ENCODE measurements around the gene KSR2.

The KSR2 gene

DNA sequence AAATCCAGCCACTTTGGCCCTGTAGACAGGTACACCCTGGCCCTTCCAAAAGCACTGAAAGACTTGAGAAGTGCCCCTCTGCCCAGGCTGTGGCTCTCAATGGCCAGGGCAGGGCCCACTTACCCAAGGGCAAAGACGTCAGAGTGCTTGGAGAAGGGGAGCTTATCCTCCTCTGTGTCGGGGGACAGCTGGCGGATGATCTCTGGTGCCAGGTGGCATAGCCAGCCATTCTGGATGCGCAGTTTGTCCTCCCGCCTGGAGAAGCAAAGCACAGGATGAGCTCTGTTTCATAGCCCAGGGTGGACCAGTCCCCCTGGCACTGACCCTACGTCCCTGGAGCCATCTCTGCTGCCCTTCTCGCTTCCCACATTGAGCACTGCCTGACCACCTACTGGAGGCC lies 492.4 kb downstream of the KSR2 start:
- H3K4me3 ChIP-seq (ENCODE audit: low read length), result no peak overlapping the region
- H3K4me2 ChIP-seq (ENCODE audit: low read length), result no peak overlapping the region
- TF ChIP-seq, protein P1, sequence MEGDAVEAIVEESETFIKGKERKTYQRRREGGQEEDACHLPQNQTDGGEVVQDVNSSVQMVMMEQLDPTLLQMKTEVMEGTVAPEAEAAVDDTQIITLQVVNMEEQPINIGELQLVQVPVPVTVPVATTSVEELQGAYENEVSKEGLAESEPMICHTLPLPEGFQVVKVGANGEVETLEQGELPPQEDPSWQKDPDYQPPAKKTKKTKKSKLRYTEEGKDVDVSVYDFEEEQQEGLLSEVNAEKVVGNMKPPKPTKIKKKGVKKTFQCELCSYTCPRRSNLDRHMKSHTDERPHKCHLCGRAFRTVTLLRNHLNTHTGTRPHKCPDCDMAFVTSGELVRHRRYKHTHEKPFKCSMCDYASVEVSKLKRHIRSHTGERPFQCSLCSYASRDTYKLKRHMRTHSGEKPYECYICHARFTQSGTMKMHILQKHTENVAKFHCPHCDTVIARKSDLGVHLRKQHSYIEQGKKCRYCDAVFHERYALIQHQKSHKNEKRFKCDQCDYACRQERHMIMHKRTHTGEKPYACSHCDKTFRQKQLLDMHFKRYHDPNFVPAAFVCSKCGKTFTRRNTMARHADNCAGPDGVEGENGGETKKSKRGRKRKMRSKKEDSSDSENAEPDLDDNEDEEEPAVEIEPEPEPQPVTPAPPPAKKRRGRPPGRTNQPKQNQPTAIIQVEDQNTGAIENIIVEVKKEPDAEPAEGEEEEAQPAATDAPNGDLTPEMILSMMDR (IDR thresholded peaks at IDR 0.05; ENCODE audit: low read depth, low read length, poor library complexity, severe bottlenecking), result no peak
- no peak for TF ChIP-seq EZH2phosphoT487 (IDR thresholded peaks at IDR 0.05; ENCODE audit: borderline replicate concordance, low read length)
- no peaks in the 10 kb centered on the region for H3K4me1 ChIP-seq (ENCODE audit: control insufficient read depth, low read length)
- H3K27ac ChIP-seq (ENCODE audit: low read depth, low read length), result no peak overlapping the region
- no peaks in the 10 kb centered on the region for H4K20me1 ChIP-seq (ENCODE audit: control insufficient read depth, insufficient read depth, low read depth, low read length)
- H3K27me3 ChIP-seq (ENCODE audit: control insufficient read depth, low read length), result no peaks in the 10 kb centered on the region
- H3K36me3 ChIP-seq (ENCODE audit: control insufficient read depth, low read length), result no peaks in the 10 kb centered on the region
- H3F3A ChIP-seq (ENCODE audit: control insufficient read depth, insufficient read depth), result no peaks in the 10 kb centered on the region
- H3K79me2 ChIP-seq (ENCODE audit: control insufficient read depth, low read length), result no peaks in the 10 kb centered on the region
- peaks cover under 1% of the 10 kb centered on the region; the same call in 1 of the 2 replicates for H3K9me3 ChIP-seq (ENCODE audit: control insufficient read depth, insufficient read depth, low read length)
- no peaks in the 10 kb centered on the region for H3K9me2 ChIP-seq (replicated peaks; ENCODE audit: control insufficient read depth, low read length)

DNA sequence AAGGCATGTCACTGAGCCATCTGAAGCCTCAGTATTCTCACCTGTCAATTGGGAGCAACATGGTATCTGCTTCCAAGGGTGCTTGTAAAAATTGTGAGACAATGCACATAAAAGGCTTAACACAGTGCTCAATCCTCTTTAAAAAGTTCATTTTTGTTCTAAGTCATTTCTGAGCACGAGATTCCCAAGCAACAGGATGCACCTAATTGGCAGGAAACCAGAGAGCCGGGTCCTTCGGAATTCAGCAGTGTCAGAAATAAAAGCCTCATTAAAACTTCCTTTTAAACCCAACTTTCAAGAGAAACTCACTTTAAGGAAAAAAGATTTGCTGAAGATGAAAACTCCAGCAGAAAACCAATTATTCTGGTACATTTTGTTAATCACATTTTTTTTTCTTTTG lies 494.9 kb downstream of the KSR2 start:
- no peak overlapping the region for H3K4me3 ChIP-seq (ENCODE audit: low read length)
- TF ChIP-seq, protein P1 (IDR thresholded peaks at IDR 0.05; ENCODE audit: low read depth, low read length, poor library complexity, severe bottlenecking), result no peak
- TF ChIP-seq EZH2phosphoT487 (IDR thresholded peaks at IDR 0.05; ENCODE audit: borderline replicate concordance, low read length), result no peak
- no peaks in the 10 kb centered on the region for H3K9me2 ChIP-seq (replicated peaks; ENCODE audit: control insufficient read depth, low read length)
- H3K4me1 ChIP-seq (ENCODE audit: control insufficient read depth, low read length), result no peaks in the 10 kb centered on the region
- no peaks in the 10 kb centered on the region for H4K20me1 ChIP-seq (ENCODE audit: control insufficient read depth, insufficient read depth, low read depth, low read length)
- no peaks in the 10 kb centered on the region for H3K27me3 ChIP-seq (ENCODE audit: control insufficient read depth, low read length)
- H3K79me2 ChIP-seq (ENCODE audit: control insufficient read depth, low read length), result no peaks in the 10 kb centered on the region
- no peak overlapping the region for H3K27ac ChIP-seq (ENCODE audit: low read depth, low read length)
- no peaks in the 10 kb centered on the region for H3F3A ChIP-seq (ENCODE audit: control insufficient read depth, insufficient read depth)
- H3K4me2 ChIP-seq (ENCODE audit: low read length), result no peak overlapping the region
- H3K9me3 ChIP-seq (ENCODE audit: control insufficient read depth, insufficient read depth, low read length), result peaks cover 6% of the 10 kb centered on the region; the same call in 1 of the 2 replicates
- no peaks in the 10 kb centered on the region for H3K36me3 ChIP-seq (ENCODE audit: control insufficient read depth, low read length)

DNA sequence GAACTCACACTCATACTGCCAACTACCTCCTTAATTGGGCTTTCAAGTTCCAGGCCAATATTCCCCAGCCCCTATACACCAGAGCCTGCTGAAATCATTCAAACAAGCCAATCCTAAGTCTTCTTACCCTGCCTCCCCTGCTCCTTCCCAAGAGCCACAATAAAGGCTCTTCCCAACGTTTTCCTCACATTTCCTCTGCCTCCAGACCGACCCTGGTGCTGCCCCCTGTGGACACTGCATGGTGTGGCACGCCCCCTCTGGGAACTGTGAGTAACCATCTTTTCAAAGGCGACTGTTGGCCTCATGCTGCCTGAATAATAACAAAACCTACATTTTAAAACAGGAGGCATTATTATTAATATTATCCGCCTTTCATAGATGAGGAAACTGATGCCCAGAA lies 495.8 kb downstream of the KSR2 start:
- peaks cover 6% of the 10 kb centered on the region; the same call in 1 of the 2 replicates for H3K9me3 ChIP-seq (ENCODE audit: control insufficient read depth, insufficient read depth, low read length)
- TF ChIP-seq, protein P1 (IDR thresholded peaks at IDR 0.05; ENCODE audit: low read depth, low read length, poor library complexity, severe bottlenecking), result peak; percentile 70
- no peak for TF ChIP-seq EZH2phosphoT487 (IDR thresholded peaks at IDR 0.05; ENCODE audit: borderline replicate concordance, low read length)
- H3K9me2 ChIP-seq (replicated peaks; ENCODE audit: control insufficient read depth, low read length), result no peaks in the 10 kb centered on the region
- no peaks in the 10 kb centered on the region for H3K79me2 ChIP-seq (ENCODE audit: control insufficient read depth, low read length)
- H3K27ac ChIP-seq (ENCODE audit: low read depth, low read length), result no peak overlapping the region
- no peaks in the 10 kb centered on the region for H3K4me1 ChIP-seq (ENCODE audit: control insufficient read depth, low read length)
- no peak overlapping the region for H3K4me3 ChIP-seq (ENCODE audit: low read length)
- H4K20me1 ChIP-seq (ENCODE audit: control insufficient read depth, insufficient read depth, low read depth, low read length), result no peaks in the 10 kb centered on the region
- H3K4me2 ChIP-seq (ENCODE audit: low read length), result no peak overlapping the region
- no peaks in the 10 kb centered on the region for H3F3A ChIP-seq (ENCODE audit: control insufficient read depth, insufficient read depth)
- no peaks in the 10 kb centered on the region for H3K27me3 ChIP-seq (ENCODE audit: control insufficient read depth, low read length)
- no peaks in the 10 kb centered on the region for H3K36me3 ChIP-seq (ENCODE audit: control insufficient read depth, low read length)
